GM12892 (cell line): Measurements from ENCODE around the gene TLR10.

ENCODE experiments used
- POLR2A ChIP-seq: IDR thresholded peaks from 2 replicates; pipeline ENCODE4 v1.6.1; 2011; ENCODE audit warnings: low read depth, low read length, control low read depth
- POLR2AphosphoS5 ChIP-seq: IDR thresholded peaks from 2 replicates; pipeline ENCODE4 v1.6.1; 2011; ENCODE audit warnings: low read depth, low read length, control low read depth
- TAF1 ChIP-seq: IDR thresholded peaks from 2 replicates; pipeline ENCODE4 v1.6.1; 2011; ENCODE audit warnings: low read depth, mild to moderate bottlenecking, control low read depth, low read length, borderline replicate concordance

- TF ChIP-seq POLR2A (no peak), POLR2AphosphoS5 (no peak), TAF1 (no peak)
Observed at GRCh38 chr4:38802561-38803355, 20.0 kb upstream of the TLR10 start.
